Neuron (in vitro differentiated cells): ENCODE results near the gene ABCC5.

ENCODE experiments used
- H2AFZ ChIP-seq: one replicate; pipeline ENCODE4 v1.6.1; 2013; ENCODE audit warnings: low read depth, mild to moderate bottlenecking, inconsistent platforms, low read length, moderate library complexity
- H3K27me3 ChIP-seq: one replicate; pipeline ENCODE4 v1.6.1; 2013; ENCODE audit warnings: low read length; ENCODE audit not compliant: insufficient read depth
- H3K36me3 ChIP-seq: one replicate; pipeline ENCODE4 v1.6.1; 2013; ENCODE audit warnings: low read length; ENCODE audit not compliant: insufficient read depth
- H3K4me1 ChIP-seq: one replicate; pipeline ENCODE4 v1.6.1; 2013; ENCODE audit warnings: low read length; ENCODE audit not compliant: insufficient read depth
- H3K4me3 ChIP-seq: 2 replicates; pipeline ENCODE4 v1.5.1; 2013; ENCODE audit warnings: mild to moderate bottlenecking, low read length, moderate library complexity
- H3K9me3 ChIP-seq: one replicate; pipeline ENCODE4 v1.6.1; 2013; ENCODE audit warnings: low read length

ABCC5 gene

GRCh38 chr3:183907176-183907575 lies 110.5 kb downstream of the ABCC5 start:
- Histone ChIP-seq H3K27me3 (no peaks in the 10 kb centered on the region), H3K36me3 (no peaks in the 10 kb centered on the region)

GRCh38 chr3:183906234-183906921 lies 111.3 kb downstream of the ABCC5 start:
- H3K36me3 ChIP-seq: no peaks in the 10 kb centered on the region
- no peak overlapping the region for H3K4me3 ChIP-seq
- H3K27me3 ChIP-seq: peaks cover 2% of the 10 kb centered on the region

More at GRCh38 chr3:183907176-183907575, 110.5 kb downstream of the ABCC5 start:
- Histone ChIP-seq H3K4me1 (no peaks in the 10 kb centered on the region), H3K9me3 (no peaks in the 10 kb centered on the region), H3K4me3 (no peak overlapping the region), H2AFZ (no peak overlapping the region)

DNA sequence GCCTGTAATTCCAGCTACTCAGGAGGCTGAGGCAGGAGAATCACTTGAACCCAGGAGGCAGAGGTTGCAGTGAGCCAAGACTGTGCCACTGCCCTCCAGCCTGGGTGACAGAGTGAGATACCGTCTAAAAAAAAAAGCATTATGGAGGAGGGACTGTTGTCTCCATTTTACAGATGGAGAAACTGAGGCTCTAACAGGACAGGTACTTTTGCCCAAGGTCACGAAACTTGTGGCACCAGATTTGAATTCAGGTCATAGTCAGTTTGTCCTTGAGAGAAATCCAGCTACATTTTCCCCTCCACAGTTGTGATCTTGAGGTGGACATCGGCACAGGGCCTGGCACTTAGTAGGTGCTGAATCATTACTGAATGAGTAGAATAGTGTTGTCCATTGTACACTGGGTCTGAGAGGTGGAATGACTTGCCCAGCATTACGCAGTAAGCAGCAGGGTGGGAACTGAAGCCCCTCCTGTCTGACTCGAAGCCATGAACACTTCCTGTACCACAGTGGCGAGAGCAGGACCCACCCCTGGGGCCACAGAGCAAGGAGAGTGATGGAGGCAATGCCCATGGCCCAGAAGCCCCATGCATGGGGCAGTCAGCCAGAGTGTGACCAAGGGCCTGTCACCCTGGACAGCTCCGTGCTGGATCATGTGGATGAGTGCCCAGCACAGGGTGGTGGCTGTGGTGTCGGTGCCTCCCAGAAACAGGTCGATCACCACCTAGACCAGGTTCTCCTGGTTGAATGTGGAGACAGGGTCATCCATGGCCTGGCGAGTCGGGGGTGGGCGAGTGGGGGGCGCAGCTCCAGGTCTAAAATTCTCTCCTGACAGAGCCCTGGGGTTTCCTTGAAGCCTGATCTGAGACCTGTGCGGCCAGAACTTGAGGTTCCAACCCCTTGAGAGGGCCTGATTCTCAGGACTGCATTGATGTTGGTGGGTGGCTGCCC lies 112.6 kb downstream of the ABCC5 start:
- Histone ChIP-seq H3K9me3 (no peaks in the 10 kb centered on the region), H2AFZ (no peak overlapping the region)

More at GRCh38 chr3:183906234-183906921, 111.3 kb downstream of the ABCC5 start:
- H2AFZ ChIP-seq: no peak overlapping the region
- no peaks in the 10 kb centered on the region for H3K9me3 ChIP-seq
- no peaks in the 10 kb centered on the region for H3K4me1 ChIP-seq

GRCh38 chr3:183898028-183898431 lies 119.7 kb downstream of the ABCC5 start:
- Histone ChIP-seq H3K27me3 (peaks cover 19% of the 10 kb centered on the region), H3K4me1 (no peaks in the 10 kb centered on the region), H3K9me3 (no peaks in the 10 kb centered on the region), H2AFZ (no peak overlapping the region), H3K4me3 (no peak overlapping the region), H3K36me3 (no peaks in the 10 kb centered on the region)

More for the DNA sequence above, 112.6 kb downstream of the ABCC5 start:
- no peak overlapping the region for H3K4me3 ChIP-seq
- H3K27me3 ChIP-seq: peaks cover 2% of the 10 kb centered on the region
- no peaks in the 10 kb centered on the region for H3K36me3 ChIP-seq
- H3K4me1 ChIP-seq: no peaks in the 10 kb centered on the region

DNA sequence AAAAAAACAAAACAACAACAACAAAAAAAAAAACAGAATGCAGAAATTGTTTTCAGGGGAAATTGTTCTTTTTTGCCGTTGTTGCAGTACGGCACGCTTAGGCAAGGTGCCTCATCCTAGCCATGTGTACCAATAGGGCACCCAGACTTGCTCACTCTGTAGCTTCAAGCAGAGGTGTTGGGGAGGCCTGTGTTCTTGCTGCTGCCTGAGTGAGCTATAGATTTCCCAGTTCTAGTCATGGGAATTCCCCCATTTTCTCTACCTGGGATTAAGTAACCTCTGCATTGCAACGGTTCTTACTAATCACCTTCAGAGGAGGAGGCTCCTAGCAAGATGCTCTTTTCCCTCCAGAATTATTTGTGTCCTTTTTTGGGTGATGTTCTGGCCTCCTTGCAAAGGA lies 120.1 kb downstream of the ABCC5 start:
- Histone ChIP-seq H3K9me3 (no peaks in the 10 kb centered on the region), H2AFZ (no peak overlapping the region), H3K4me1 (no peaks in the 10 kb centered on the region), H3K27me3 (peaks cover 23% of the 10 kb centered on the region), H3K36me3 (no peaks in the 10 kb centered on the region), H3K4me3 (no peak overlapping the region)

DNA sequence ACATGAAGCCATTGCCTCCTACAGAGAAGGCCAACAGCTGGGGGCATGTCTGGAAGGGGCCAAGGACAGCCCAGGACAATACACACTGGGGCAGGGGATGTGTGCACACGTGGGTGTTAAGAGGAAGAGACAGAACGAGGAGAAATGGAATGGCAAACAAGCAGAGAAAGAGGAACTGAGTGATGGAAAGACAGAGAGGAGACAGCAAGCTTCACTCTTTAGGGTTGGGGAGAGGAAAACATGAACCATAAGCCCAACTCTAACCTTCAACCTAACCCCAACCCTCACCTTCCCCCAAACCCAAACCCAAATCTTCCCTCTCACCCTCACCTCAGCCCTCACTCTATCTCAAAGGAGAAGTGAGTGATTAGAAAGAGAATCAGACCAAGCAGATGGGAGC lies 121.1 kb downstream of the ABCC5 start:
- Histone ChIP-seq H3K4me1 (no peaks in the 10 kb centered on the region), H3K36me3 (no peaks in the 10 kb centered on the region), H3K9me3 (no peaks in the 10 kb centered on the region), H2AFZ (no peak overlapping the region), H3K4me3 (no peak overlapping the region), H3K27me3 (peaks cover 25% of the 10 kb centered on the region)

DNA sequence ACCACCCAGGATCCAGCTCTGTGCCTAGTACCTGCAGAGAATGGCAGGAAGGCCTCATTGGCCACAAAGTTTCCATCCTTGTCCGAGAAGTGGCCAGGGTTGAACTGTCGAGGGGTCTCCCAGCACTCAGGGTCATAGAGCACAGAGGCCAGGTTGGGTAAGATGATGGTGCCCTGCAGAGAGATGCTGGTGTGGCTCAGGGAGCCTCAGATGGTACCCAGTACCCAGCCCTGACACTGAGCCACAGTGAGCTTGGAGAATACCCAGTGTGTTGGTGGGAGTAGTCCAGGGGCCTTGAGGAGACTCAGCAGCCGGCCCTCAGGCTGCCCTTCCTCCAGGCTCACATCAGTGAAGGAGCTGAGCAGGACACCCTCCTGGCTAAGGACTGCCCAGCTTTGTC lies 121.5 kb downstream of the ABCC5 start:
- no peaks in the 10 kb centered on the region for H3K4me1 ChIP-seq
- no peaks in the 10 kb centered on the region for H3K9me3 ChIP-seq
- H3K27me3 ChIP-seq: peaks cover 23% of the 10 kb centered on the region
- no peak overlapping the region for H3K4me3 ChIP-seq
- no peaks in the 10 kb centered on the region for H3K36me3 ChIP-seq
- H2AFZ ChIP-seq: no peak overlapping the region

- H3K36me3 ChIP-seq: no peaks in the 10 kb centered on the region
- no peaks in the 10 kb centered on the region for H3K9me3 ChIP-seq
- H3K27me3 ChIP-seq: peaks cover 23% of the 10 kb centered on the region
- no peak overlapping the region for H3K4me3 ChIP-seq
- no peak overlapping the region for H2AFZ ChIP-seq
- no peaks in the 10 kb centered on the region for H3K4me1 ChIP-seq
Measured at GRCh38 chr3:183895774-183896173, 121.9 kb downstream of the ABCC5 start.

DNA sequence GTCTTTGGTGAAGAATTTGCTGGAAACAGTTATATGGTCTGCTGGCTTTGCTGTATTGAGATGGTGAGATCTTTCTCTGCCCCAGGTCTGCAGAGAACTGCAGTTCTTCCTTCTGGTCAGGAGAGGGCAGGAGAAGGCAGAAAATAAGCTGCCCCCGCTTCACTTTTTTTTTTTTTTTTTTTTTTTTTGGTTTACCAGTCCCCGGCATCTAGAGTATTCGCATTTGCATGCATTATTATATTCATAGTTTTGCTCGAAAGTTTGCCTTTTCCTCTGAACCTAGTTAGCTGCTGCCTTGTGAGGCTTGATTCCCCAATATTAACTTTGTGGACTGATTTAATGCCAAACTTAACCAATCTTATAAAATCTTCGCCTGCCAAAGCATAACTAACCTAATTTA lies 122.4 kb downstream of the ABCC5 start:
- H3K36me3 ChIP-seq: no peaks in the 10 kb centered on the region
- H2AFZ ChIP-seq: no peak overlapping the region
- H3K9me3 ChIP-seq: no peaks in the 10 kb centered on the region
- peaks cover 23% of the 10 kb centered on the region for H3K27me3 ChIP-seq
- no peaks in the 10 kb centered on the region for H3K4me1 ChIP-seq
- no peak overlapping the region for H3K4me3 ChIP-seq

DNA sequence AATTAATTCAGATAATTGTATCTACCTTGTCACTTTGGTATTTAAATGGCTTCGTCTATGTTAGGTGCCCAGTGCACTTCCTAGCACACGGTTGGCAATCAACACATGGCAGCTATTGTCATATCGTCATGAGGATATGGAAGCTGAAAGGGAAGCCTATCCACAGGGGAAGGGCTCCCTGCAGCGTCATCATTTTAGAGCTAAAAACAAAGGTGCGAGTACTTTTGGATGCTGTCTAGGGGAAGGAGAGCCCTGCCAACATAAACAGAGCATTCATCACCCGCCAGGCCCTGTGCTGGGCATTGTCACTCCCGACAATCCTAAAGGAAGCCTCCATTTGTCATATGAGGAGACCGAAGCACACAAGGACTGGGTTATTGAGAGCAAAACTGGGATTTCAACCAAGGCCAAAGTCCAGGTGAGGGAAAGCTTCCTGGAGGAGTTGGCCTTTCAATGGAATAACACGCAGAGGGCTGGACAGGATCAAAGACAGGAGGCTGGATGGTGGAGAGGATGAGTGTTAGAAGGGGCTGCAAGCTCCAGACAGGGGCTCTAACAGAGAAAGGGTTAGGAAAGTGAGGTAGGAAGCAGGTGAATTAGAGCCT lies 125.0 kb downstream of the ABCC5 start:
- H3K36me3 ChIP-seq: no peaks in the 10 kb centered on the region
- H2AFZ ChIP-seq: no peak overlapping the region
- H3K4me1 ChIP-seq: no peaks in the 10 kb centered on the region
- no peaks in the 10 kb centered on the region for H3K9me3 ChIP-seq
- no peak overlapping the region for H3K4me3 ChIP-seq
- peaks cover 26% of the 10 kb centered on the region for H3K27me3 ChIP-seq

GRCh38 chr3:183885766-183886165 lies 131.9 kb downstream of the ABCC5 start:
- Histone ChIP-seq H2AFZ (no peak overlapping the region), H3K9me3 (no peaks in the 10 kb centered on the region), H3K27me3 (peaks cover 9% of the 10 kb centered on the region), H3K4me3 (no peak overlapping the region), H3K36me3 (no peaks in the 10 kb centered on the region), H3K4me1 (peaks cover 12% of the 10 kb centered on the region)

DNA sequence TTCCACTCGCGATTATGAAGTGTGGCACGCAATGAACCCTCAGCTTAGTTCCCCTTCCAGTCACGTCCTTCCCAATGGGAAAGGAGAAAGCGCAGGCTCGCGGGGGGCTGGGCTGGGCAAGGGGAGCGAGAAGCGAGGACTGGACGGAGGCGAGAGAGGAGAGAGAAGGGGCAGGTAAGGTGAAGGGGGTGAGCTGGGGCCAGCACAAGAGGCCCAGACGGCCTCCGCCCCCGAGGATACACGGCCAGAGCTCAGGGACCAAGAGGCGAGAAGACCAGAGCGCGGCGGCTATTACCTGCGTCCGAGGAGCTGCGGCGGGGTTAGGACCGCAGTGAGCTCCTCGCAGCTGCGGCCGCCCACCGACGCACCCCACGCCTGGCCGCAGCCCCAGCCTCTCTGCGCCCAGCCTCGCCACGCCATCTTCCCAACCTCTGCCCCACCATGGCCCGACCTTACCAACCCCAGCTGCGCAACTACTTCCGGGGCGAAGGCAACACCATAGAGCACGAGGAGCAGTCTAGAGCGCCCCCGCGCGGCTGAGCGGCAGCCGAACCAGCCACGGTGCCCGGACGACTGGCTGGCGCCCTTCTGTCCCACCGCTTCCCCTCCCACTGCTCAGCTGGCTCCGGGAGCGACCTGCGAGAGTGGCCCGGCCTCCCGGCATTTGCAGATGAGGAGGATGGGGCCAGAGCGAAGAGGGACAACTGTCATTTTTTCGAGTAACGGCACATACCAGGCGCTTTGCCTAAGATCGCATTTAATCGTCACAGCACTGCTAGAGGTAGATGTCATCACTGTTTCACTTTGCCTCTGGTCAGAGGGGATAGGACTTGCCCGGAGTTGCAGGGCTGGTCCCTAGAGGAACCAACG lies 133.0 kb downstream of the ABCC5 start, which contains the start of gene PARL:
PARL (minus strand) TSS at position 454 of the 870 bp plus-strand sequence; CDS start at position 420, 34 bp downstream.
- H3K27me3 ChIP-seq: peaks cover 9% of the 10 kb centered on the region
- H2AFZ ChIP-seq: peak within 1 kb of the TSS; percentile 84
- no peaks in the 10 kb centered on the region for H3K9me3 ChIP-seq
- peaks cover 12% of the 10 kb centered on the region for H3K4me1 ChIP-seq
- peak within 1 kb of the TSS; percentile 68 for H3K4me3 ChIP-seq
- H3K36me3 ChIP-seq: no peaks in the 10 kb centered on the region
